Activated CD4-positive, alpha-beta T cell treated with anti-CD3 and anti-CD28 coated beads, Interleukin-2, amount 10 ng/mL, durations not matched to agents 7 days and 5 days (primary cell): ENCODE measurements around the gene MAGEA12. TPM values are rescaled to one million over a fixed set of nuclear protein-coding genes. Genes with fewer than 3 reads are reported as not detected.
"Not testable (repeated sequence)": the region's sequence is repeated elsewhere in the genome, so short reads cannot be mapped to it uniquely, and the experiment has no call there.

Experiments used
- CTCF ChIA-PET: fragments of 350-600 bp; sonication (Branson Sonifier 250); formaldehyde crosslinking; loops from one replicate; lab custom pipeline; 2021; ENCODE audit warnings: antibody characterized with exemption; lab: Charles Lee
- POLR2A ChIA-PET: fragments of 350-600 bp; sonication (Branson Sonifier 250); formaldehyde crosslinking; loops from one replicate; lab custom pipeline; 2021; ENCODE audit warnings: antibody characterized with exemption; lab: Charles Lee
- DNase-seq: peaks from one replicate; pipeline ENCODE4 v3.0.0-alpha.2; 2020
- H3K27ac Mint-ChIP-seq: one replicate; pipeline ENCODE4 v1.8.0; 2021; ENCODE audit warnings: mild to moderate bottlenecking, moderate library complexity, mixed read lengths
- H3K27me3 Mint-ChIP-seq: one replicate; pipeline ENCODE4 v1.8.0; 2021; ENCODE audit warnings: mixed read lengths
- H3K36me3 Mint-ChIP-seq: one replicate; pipeline ENCODE4 v1.8.0; 2021; ENCODE audit warnings: low read depth, mixed read lengths
- H3K4me1 Mint-ChIP-seq: one replicate; pipeline ENCODE4 v1.8.0; 2021; ENCODE audit warnings: mixed read lengths
- H3K4me3 Mint-ChIP-seq: one replicate; pipeline ENCODE4 v1.8.0; 2021; ENCODE audit warnings: mild to moderate bottlenecking, moderate library complexity, mixed read lengths
- H3K9me3 Mint-ChIP-seq: one replicate; pipeline ENCODE4 v1.8.0; 2021; ENCODE audit warnings: mixed read lengths
- total RNA-seq, 2 experiments: library from RNA; stranded (reverse); gene quantifications; one replicate each; pipeline ENCODE4 v1.2.3, GENCODE V29; 2021

MAGEA12 gene, protein sequence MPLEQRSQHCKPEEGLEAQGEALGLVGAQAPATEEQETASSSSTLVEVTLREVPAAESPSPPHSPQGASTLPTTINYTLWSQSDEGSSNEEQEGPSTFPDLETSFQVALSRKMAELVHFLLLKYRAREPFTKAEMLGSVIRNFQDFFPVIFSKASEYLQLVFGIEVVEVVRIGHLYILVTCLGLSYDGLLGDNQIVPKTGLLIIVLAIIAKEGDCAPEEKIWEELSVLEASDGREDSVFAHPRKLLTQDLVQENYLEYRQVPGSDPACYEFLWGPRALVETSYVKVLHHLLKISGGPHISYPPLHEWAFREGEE
- not detected for total RNA-seq

DNA sequence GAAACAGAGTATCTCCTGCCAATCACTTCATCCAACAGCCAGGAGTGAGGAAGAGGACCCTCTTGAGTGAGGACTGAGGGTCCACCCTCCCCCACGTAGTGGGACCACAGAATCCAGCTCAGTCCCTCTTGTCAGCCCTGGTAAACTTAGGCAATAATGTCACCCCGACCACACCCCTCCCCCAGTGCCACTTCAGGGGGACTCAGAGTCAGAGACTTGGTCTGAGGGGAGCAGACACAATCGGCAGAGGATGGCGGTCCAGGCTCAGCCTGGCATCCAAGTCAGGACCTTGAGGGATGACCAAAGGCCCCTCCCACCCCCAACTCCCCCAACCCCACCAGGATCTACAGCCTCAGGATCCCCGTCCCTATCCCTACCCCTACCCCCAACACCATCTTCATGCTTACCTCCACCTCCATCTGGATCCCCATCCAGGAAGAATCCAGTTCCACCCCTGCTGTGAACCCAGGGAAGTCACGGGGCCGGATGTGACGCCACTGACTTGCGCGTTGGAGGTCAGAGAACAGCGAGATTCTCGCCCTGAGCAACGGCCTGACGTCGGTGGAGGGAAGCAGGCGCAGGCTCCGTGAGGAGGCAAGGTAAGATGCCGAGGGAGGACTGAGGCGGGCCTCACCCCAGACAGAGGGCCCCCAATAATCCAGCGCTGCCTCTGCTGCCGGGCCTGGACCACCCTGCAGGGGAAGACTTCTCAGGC, at the start of gene MAGEA12, which contains the start of gene CSAG1:
Gene MAGEA12, plus strand, starts transcription at position 497 of the 715 bp plus-strand sequence. CDS start 2,405 bp downstream, outside the sequence.
Gene CSAG1, minus strand, starts transcription at position 461 of the 715 bp plus-strand sequence. CDS start 1,261 bp downstream, outside the sequence.
- no peak within 1 kb of the TSS for H3K27ac Mint-ChIP-seq
- peaks cover 2% of the 10 kb centered on the region for H3K4me1 Mint-ChIP-seq
- H3K27me3 Mint-ChIP-seq = peaks cover 8% of the 10 kb centered on the region
- no peak for DNase-seq
- POLR2A ChIA-PET = no interaction called here
- H3K4me3 Mint-ChIP-seq = no peak within 1 kb of the TSS
- CTCF ChIA-PET = no interaction called here
- H3K36me3 Mint-ChIP-seq = no peaks in the 10 kb centered on the region
- H3K9me3 Mint-ChIP-seq = no peaks in the 10 kb centered on the region

DNA sequence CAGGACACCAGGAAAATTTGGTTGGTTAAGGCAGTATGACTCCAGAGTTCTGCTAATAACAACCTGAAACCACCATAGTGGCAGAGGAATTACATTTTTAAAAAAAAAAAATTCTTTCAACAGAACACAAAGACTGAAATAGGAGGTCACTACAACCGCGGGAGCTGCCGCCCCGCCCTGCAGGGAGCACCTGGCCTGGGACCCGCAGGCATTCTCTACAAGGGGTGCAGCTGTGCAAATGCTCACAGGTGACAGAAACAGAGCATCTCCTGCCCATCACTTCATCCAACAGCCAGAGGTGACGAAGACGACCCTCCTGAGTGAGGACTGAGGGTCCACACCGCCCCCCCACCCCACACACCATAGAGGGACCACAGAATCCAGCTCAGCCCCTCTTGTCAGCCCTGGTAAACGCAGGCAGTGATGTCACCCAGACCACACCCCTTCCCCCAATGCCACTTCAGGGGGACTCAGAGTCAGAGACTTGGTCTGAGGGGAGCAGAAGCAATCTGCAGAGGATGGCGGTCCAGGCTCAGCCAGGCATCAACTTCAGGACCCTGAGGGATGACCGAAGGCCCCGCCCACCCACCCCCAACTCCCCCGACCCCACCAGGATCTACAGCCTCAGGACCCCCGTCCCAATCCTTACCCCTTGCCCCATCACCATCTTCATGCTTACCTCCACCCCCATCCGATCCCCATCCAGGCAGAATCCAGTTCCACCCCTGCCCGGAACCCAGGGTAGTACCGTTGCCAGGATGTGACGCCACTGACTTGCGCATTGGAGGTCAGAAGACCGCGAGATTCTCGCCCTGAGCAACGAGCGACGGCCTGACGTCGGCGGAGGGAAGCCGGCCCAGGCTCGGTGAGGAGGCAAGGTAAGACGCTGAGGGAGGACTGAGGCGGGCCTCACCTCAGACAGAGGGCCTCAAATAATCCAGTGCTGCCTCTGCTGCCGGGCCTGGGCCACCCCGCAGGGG, 35.3 kb upstream of the MAGEA12 start, which contains the start of gene MAGEA3:
Gene MAGEA3, plus strand, starts transcription at position 843 of the 980 bp plus-strand sequence. CDS start 2,039 bp downstream, outside the sequence.
- POLR2A ChIA-PET, H3K4me1 Mint-ChIP-seq, H3K27me3 Mint-ChIP-seq, H3K36me3 Mint-ChIP-seq, CTCF ChIA-PET, H3K27ac Mint-ChIP-seq, H3K9me3 Mint-ChIP-seq, H3K4me3 Mint-ChIP-seq, DNase-seq: not testable (repeated sequence)

DNA sequence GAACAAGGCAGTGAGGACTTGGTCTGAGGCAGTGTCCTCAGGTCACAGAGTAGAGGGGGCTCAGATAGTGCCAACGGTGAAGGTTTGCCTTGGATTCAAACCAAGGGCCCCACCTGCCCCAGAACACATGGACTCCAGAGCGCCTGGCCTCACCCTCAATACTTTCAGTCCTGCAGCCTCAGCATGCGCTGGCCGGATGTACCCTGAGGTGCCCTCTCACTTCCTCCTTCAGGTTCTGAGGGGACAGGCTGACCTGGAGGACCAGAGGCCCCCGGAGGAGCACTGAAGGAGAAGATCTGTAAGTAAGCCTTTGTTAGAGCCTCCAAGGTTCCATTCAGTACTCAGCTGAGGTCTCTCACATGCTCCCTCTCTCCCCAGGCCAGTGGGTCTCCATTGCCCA, 33.2 kb upstream of the MAGEA12 start:
- H3K4me1 Mint-ChIP-seq, H3K36me3 Mint-ChIP-seq, H3K4me3 Mint-ChIP-seq, CTCF ChIA-PET, H3K27me3 Mint-ChIP-seq, H3K9me3 Mint-ChIP-seq, DNase-seq, H3K27ac Mint-ChIP-seq, POLR2A ChIA-PET: not testable (repeated sequence)

DNA sequence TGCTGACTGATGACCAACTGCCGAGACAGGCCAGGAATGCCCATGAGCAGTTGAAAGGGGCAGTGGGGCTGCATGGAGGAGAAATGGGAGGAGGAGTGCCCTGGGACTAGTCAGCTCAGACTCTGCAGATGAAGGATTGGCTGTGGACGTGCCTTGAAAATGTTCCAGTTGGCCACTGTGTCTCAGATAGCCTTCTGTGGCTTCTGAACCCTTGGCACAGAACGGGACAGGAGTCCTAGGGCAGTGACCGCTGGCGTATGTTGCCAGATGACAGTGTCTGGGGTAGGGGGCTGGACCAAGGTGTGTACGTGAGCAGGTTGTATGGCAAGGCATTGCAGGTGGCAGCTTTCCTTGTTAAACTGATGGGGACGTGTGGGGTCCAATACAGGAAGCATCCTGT, 27.1 kb upstream of the MAGEA12 start:
- H3K4me3 Mint-ChIP-seq, H3K27me3 Mint-ChIP-seq, H3K36me3 Mint-ChIP-seq, CTCF ChIA-PET, DNase-seq, H3K4me1 Mint-ChIP-seq, H3K9me3 Mint-ChIP-seq, H3K27ac Mint-ChIP-seq, POLR2A ChIA-PET: not testable (repeated sequence)

DNA sequence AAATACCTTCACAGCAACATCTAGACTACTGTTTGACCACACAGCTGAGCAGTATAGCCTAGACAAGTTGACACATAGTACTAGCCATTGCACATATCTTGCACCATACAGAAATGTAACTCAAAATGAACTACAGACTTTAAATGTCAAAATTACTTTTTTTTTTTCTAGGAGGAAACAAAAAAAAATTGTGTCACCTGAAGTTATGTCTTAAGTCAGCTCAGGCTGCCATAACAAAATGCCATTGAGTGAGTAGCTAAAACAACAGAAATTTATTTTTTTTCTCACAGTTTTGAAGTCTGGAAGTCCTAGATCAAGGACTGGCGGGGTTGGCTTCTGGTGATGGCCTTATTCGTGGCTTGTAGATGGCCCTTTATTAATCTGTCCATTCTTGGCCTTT, 24.4 kb upstream of the MAGEA12 start, which contains the start of gene CSAG2:
Gene CSAG2, minus strand, starts transcription at position 101 of the 400 bp plus-strand sequence. CDS start 161 bp downstream, outside the sequence.
- H3K4me1 Mint-ChIP-seq, H3K9me3 Mint-ChIP-seq, H3K36me3 Mint-ChIP-seq, CTCF ChIA-PET, DNase-seq, H3K27me3 Mint-ChIP-seq, H3K4me3 Mint-ChIP-seq, H3K27ac Mint-ChIP-seq, POLR2A ChIA-PET: not testable (repeated sequence)

DNA sequence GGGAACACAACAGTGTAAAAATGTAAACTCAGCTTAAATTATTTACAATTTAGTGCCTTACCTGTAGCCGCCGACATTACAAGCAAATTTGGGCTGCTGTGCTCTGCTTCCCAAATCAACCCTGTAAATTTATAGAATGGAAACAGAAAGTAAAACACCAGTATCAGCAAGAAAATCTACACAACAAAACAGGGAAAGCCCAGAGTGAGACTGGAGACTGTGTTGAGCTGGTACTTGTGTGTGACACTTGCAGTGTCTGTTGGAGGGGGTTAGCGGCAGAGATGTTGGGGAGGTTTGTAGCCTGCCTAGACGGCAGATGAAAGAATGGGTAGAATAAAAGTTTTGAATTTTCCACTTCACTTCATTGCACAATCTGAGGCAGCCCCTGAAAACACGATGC, 20.4 kb upstream of the MAGEA12 start:
- H3K9me3 Mint-ChIP-seq, POLR2A ChIA-PET, H3K4me1 Mint-ChIP-seq, H3K4me3 Mint-ChIP-seq, DNase-seq, H3K36me3 Mint-ChIP-seq, CTCF ChIA-PET, H3K27ac Mint-ChIP-seq, H3K27me3 Mint-ChIP-seq: not testable (repeated sequence)

DNA sequence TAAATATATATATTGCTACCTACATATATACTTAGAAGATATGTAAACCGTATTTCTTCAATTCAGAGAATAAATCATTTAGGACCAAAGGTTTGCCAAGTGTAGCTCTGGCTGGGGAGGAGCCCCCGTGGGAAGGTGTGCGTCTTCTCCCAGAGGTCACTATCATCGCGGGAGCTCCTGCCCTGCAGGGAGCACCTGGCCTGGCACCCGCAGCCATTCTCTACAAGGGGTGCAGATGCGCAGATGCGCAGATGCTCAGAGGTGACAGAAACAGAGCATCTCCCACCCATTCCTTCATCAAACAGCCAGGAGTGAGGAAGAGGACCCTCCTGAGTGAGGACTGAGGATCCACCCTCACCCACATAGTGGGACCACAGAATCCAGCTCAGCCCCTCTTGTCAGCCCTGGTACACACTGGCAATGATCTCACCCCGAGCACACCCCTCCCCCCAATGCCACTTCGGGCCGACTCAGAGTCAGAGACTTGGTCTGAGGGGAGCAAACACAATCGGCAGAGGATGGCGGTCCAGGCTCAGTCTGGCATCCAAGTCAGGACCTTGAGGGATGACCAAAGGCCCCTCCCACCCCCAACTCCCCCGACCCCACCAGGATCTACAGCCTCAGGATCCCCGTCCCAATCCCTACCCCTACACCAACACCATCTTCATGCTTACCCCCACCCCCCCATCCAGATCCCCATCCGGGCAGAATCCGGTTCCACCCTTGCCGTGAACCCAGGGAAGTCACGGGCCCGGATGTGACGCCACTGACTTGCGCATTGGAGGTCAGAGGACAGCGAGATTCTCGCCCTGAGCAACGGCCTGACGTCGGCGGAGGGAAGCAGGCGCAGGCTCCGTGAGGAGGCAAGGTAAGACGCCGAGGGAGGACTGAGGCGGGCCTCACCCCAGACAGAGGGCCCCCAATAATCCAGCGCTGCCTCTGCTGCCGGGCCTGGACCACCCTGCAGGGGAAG, 19.5 kb upstream of the MAGEA12 start, which contains the start of gene MAGEA2B:
Gene MAGEA2B, plus strand, starts transcription at position 814 of the 973 bp plus-strand sequence. CDS start 2,479 bp downstream, outside the sequence.
- POLR2A ChIA-PET, H3K27ac Mint-ChIP-seq, H3K9me3 Mint-ChIP-seq: not testable (repeated sequence)

DNA sequence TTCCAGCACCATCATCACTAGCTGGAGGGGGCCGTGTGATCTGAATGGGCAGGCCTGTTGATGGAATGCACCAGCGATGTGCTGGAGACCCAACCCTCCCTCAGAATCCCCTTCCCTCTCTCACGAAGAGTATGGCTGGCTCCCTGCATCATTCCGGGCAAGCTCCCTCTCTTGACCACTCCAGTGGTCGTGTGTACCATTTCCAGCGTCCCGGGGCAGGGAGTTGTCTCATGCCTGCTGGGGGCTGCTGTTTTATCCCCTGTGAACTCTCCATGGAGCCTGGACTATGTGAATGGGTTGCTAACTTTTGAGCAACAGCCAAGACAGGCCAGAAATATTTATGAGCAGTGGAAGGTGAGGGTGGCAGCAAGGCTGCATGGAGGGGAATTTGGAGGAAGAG, 8.1 kb upstream of the MAGEA12 start:
- H3K4me1 Mint-ChIP-seq = no peaks in the 10 kb centered on the region
- no peak overlapping the region for H3K27ac Mint-ChIP-seq
- H3K27me3 Mint-ChIP-seq = peaks cover 6% of the 10 kb centered on the region
- ChIA-PET POLR2A (no interaction called here), CTCF (interaction anchor here (0.5 kb wide), 1 partner anchor 655 kb away, joined by 3 read pairs; no protein-coding TSS in a partner anchor)
- H3K36me3 Mint-ChIP-seq = no peaks in the 10 kb centered on the region
- no peaks in the 10 kb centered on the region for H3K9me3 Mint-ChIP-seq
- DNase-seq = no peak
- no peak overlapping the region for H3K4me3 Mint-ChIP-seq

More for the DNA sequence above, 19.5 kb upstream of the MAGEA12 start, which contains the start of gene MAGEA2B:
- CTCF ChIA-PET, DNase-seq, H3K27me3 Mint-ChIP-seq, H3K4me3 Mint-ChIP-seq, H3K36me3 Mint-ChIP-seq, H3K4me1 Mint-ChIP-seq: not testable (repeated sequence)

DNA sequence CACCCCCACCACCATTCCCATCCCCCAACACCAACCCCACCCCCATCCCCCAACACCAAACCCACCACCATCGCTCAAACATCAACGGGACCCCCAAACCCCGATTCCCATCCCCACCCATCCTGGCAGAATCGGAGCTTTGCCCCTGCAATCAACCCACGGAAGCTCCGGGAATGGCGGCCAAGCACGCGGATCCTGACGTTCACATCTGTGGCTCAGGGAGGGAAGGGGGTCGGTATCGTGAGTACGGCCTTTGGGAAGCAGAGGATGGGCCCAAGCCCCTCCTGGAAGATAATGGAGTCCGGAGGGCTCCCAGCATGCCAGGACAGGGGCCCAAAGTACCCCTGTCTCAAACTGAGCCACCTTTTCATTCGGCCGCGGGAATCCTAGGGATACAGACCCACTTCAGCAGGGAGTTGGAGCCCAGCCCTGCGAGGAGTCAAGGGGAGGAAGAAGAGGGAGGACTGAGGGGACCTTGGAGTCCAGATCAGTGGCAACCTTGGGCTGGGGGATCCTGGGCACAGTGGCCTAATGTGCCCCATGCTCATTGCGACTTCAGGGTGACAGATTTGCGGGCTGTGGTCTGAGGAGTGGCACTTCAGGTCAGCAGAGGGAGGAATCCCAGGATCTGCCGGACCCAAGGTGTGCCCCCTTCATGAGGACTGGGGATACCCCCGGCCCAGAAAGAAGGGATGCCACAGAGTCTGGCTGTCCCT, 744 bp downstream of the MAGEA12 start:
- H3K4me1 Mint-ChIP-seq, H3K36me3 Mint-ChIP-seq, H3K27me3 Mint-ChIP-seq, POLR2A ChIA-PET, H3K27ac Mint-ChIP-seq, CTCF ChIA-PET, DNase-seq, H3K9me3 Mint-ChIP-seq, H3K4me3 Mint-ChIP-seq: not testable (repeated sequence)

DNA sequence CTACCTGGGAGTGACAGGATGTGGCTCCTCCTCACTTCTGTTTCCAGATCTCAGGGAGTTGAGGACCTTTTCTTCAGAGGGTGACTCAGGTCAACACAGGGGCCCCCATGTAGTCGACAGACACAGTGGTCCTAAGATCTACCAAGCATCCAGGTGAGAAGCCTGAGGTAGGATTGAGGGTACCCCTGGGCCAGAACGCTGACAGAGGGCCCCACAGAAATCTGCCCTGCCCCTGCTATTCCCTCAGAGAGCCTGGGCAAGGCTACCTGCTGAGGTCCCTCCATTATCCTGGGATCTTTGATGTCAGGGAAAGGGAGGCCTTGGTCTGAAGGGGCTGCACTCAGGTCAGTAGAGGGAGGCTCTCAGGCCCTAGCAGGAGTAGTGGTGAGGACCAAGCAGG, 1.5 kb downstream of the MAGEA12 start:
- no peaks in the 10 kb centered on the region for H3K36me3 Mint-ChIP-seq
- ChIA-PET CTCF (no interaction called here), POLR2A (no interaction called here)
- peaks cover 2% of the 10 kb centered on the region for H3K4me1 Mint-ChIP-seq
- peaks cover 2% of the 10 kb centered on the region for H3K27me3 Mint-ChIP-seq
- no peaks in the 10 kb centered on the region for H3K9me3 Mint-ChIP-seq
- no peak for DNase-seq
- no peak overlapping the region for H3K4me3 Mint-ChIP-seq
- no peak overlapping the region for H3K27ac Mint-ChIP-seq

DNA sequence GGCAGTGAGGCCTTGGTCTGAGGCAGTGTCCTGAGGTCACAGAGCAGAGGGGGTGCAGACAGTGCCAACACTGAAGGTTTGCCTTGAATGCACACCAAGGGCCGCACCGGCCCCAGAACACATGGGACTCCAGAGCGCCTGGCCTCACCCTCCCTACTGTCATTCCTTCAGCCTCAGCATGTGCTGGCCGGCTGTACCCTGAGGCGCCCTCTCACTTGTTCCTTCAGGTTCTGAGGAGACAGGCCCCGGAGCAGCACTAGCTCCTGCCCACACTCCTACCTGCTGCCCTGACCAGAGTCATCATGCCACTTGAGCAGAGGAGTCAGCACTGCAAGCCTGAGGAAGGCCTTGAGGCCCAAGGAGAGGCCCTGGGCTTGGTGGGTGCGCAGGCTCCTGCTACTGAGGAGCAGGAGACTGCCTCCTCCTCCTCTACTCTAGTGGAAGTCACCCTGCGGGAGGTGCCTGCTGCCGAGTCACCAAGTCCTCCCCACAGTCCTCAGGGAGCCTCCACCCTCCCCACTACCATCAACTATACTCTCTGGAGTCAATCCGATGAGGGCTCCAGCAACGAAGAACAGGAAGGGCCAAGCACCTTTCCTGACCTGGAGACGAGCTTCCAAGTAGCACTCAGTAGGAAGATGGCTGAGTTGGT, 2.4 kb downstream of the MAGEA12 start:
- no peaks in the 10 kb centered on the region for H3K36me3 Mint-ChIP-seq
- no peak for DNase-seq
- peaks cover 2% of the 10 kb centered on the region for H3K4me1 Mint-ChIP-seq
- H3K9me3 Mint-ChIP-seq = no peaks in the 10 kb centered on the region
- H3K27ac Mint-ChIP-seq = no peak overlapping the region
- H3K27me3 Mint-ChIP-seq = no peaks in the 10 kb centered on the region
- POLR2A ChIA-PET = no interaction called here
- CTCF ChIA-PET = no interaction called here
- no peak overlapping the region for H3K4me3 Mint-ChIP-seq
